DMS79 (cell line): ENCODE results near the gene SH3BGR.

ENCODE experiments used
- DNase-seq: peaks from one replicate; lab custom pipeline; 2025; lab: John Stamatoyannopoulos, UW

Gene SH3BGR

GRCh38 chr21:39456665-39457064 is 4.9 kb downstream of the SH3BGR start:
- DNase-seq = no peak

- no peak for DNase-seq
Observed at GRCh38 chr21:39461419-39461818, 9.6 kb downstream of the SH3BGR start.

GRCh38 chr21:39463308-39463707 is 11.5 kb downstream of the SH3BGR start:
- DNase-seq = no peak

DNA sequence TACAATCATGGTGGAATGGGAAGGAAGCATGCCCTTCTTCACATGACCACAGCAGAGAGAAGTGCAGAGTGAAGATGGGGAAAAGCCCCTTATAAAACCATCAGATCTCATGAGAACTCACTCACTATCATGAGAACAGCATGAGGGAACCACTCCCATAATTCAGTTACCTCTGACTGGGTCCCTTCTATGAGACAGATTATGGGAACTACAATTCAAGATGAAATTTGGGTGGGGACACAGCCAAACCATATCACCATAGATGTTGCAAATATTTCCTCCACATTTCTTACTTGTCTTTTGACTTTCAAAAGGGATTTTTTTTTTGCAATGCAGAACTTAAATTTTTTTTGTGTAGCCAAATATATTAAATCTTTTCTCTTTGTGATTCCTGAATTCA is 14.8 kb downstream of the SH3BGR start:
- no peak for DNase-seq

DNA sequence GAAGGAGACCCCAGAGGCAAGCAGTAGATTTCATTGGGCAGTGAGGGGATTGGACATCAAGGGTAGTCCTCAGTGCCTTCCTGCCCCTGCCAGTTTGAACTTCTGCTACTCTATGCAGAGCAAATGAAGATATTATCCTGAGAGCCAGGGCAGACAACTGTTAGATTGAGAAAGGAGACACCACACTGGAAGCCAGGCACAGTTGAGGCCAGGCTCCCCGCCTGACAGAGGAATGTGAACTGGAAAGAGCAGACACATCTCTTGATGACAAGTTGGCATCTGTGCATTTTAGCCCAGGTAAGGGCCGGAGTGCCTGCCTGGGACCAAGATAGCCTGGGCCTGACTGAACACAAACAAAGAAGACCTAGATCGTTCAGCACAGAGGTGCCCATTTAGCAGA is 16.0 kb downstream of the SH3BGR start:
- DNase-seq = no peak

- no peak for DNase-seq
Observed at GRCh38 chr21:39468559-39468958, 16.8 kb downstream of the SH3BGR start.

- no peak for DNase-seq
Observed at GRCh38 chr21:39471598-39471997, 19.8 kb downstream of the SH3BGR start.

GRCh38 chr21:39472786-39473185 is 21.0 kb downstream of the SH3BGR start:
- DNase-seq = no peak

- DNase-seq = no peak
Observed at GRCh38 chr21:39474611-39475010, 22.8 kb downstream of the SH3BGR start.

DNA sequence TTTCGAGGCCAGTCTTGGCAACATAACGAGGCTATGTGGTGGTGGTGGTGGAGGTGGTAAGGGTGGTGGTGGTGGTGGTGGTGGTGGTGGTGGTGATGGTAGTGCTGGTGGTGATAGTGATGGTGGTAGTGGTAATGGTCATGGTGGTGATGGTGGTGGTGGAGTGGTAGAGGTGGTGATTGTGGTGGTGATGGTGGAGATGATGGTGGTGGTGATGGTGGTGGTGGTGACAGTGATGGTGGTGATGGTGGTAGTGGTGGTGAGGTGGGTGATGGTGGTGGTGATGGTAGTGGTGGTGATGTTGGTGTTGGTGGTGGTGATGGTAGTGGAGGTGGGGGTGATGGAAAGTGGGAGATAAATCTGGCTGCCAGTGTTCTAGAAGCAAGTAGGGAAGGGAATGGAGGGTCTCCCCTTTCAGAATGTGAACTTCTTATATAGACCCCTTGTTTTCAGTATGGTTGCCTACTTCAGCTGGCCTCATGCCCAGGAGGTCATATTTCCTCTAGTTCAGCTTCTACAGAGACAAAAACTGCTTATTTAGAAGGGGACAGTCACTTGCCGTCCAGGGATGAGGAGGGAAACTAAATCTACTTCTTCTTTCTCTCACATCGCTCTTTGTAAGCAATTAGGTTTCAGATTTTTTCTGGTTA is 27.5 kb downstream of the SH3BGR start:
- no peak for DNase-seq

DNA sequence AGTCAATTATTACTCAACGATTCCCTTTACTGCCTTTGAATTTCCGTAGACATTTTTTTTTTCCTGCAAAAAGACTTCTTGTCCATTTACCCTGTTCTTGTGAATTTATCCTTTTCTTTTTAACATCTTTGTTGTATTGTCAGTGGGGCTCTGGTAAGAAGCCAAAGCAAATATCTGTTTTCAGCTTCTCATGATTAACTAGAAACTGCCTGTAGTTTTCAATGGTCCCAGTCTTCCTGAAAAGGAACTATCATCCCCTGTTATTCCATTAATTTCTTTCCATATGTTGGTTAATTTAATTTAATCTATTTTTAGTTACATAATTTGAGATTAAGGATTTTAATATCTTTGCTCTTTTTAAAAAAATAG is 28.0 kb downstream of the SH3BGR start:
- no peak for DNase-seq

DNA sequence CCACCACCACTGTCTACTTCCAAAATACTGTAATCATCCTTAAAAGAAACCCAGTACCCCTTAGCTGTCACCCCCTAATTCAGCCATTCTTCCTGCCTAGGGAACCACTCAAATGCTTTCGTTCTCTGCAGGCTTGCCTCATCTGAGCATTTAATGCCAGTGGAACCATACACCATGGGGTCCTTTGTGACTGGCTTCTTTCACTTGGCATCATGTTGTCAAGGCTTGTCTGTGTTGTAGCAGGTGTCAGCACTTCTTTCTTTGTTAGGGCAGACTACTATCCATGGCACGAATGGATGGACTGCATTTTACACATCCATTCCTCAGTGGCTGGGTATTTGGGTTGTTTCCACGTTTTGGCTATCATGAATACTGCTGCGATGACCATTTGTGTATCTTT is 28.5 kb downstream of the SH3BGR start:
- DNase-seq = no peak

DNA sequence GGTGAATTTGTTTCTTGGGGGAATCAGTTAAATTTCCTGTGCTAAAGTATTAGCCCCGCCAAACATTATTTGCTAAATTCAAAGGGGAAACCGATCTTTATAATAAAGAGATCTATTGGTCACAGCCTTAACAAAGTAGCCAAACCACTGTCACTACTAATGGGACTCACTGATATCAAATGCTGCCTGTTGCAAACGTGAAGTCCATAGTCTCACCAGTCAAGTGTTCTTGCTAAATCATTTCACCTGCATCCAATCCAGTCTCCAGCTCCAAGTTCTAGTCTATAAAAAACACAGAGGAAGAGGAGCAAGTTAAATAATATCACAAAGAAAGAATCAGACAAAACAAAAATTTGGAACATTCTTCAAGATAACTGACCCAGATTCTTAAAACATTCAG is 30.1 kb downstream of the SH3BGR start:
- no peak for DNase-seq

- no peak for DNase-seq
Observed at GRCh38 chr21:39483917-39484316, 32.1 kb downstream of the SH3BGR start.

- DNase-seq = no peak
Observed at GRCh38 chr21:39484711-39485276, 33.0 kb downstream of the SH3BGR start.

DNA sequence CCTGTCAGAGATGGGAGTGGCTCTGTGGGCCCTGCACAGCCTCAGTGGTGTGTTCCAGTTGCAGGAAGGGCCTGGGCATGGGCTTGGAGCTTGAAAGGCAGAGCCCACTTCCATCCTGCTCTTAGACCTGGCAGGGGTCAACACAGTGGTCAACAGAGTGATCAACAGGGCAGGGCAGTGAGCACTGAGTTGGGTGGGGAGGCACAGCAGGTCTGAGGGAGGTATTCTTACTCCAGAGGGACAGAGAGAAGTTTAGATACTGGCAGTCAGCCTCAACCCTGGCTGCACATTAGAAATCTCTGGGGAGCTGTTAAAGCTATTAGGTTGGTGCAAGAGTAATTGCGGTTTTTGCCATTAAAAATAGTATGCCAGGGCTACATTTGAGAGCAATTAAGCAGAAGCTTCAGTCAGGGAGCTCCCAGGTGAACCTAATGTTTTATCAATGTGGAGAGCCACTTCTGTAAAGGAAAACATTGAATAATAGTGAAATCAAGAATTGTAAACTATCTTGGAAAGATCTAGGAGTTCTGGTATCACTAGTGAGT is 37.7 kb downstream of the SH3BGR start:
- DNase-seq = peak; percentile 54

- DNase-seq = no peak
Observed at GRCh38 chr21:39499156-39499555, 47.4 kb downstream of the SH3BGR start.

- no peak for DNase-seq
Observed at GRCh38 chr21:39502631-39503030, 50.9 kb downstream of the SH3BGR start.

GRCh38 chr21:39503123-39503762 is 51.5 kb downstream of the SH3BGR start:
- DNase-seq = no peak

DNA sequence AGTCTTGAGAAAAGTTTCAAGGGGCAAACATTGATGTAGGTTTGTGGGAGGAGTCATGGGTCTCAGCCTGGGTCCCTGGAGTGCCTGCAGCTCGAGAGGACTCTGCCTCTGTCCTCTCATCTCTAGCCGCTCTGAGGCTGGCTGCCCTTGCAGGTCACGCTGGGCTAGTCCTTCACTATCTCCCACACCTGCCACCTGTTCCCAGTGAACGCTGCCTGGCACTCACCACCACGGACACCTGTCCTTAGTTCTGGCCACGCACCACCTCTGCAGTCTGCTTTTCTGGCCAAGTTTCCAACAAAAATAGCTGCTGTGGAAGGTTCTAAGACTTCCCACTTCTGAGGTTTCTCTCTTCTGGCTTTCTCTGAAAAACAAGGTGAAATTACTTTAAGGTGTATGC is 52.5 kb downstream of the SH3BGR start:
- no peak for DNase-seq

DNA sequence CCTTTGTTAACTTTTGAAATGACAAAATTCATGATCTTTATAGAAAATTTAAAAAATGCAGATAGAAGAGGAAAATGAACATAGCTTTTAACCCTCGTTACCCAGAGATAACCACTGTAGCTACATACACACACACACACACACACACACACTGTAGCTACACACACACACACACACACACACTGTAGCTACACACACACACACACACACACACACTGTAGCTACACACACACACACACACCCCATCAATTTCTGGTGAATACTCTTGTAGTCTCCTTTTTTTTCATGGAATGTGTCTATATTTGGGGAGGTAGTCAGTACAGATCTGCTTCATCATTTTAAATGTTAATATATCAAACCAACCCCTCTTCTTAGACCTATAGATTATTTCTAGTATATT is 58.5 kb downstream of the SH3BGR start:
- no peak for DNase-seq

DNA sequence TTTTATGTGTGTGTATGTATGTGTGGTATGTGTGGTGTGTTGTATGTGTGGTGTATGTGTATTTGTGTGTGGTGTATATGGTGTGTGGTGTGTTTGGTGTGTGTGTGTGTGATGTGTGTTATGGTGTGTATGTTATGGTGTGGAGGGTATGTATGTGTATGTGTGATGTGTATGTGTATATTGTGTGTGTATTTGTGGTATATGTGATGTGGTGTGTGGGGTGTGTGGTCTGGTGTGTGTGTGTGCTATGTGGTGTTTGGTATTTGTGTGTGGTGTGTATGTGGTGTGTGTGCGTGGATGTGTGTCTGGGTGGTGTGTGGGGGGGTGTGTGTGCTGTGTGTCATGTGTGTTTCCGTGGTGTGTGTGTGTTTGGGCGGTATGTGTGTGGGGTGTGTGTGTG is 59.3 kb downstream of the SH3BGR start:
- no peak for DNase-seq

- no peak for DNase-seq
Observed at GRCh38 chr21:39513735-39514134, 62.0 kb downstream of the SH3BGR start.
